Measurements from ENCODE around the gene GAPVD1.
A peak's percentile ranks its signal among the peaks of the same experiment; 100 is the strongest.

GAPVD1 gene

DNA sequence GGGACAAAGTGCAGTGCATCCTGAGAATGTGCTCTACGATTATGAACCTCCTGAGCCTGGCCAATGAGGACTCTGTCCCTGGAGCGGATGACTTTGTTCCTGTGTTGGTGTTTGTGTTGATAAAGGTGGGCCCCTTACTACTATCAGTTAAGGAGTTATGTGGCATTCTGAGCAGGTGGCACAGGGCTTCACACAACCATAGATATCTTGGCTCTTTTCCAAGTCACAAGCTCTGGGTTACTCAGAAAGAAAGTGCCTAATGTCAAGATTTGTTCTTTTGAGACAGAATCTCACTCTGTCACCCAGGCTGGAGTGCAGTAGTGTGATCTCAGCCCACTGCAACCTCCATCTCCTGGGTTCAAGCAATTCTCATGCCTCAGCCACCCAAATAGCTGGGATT, 99.0 kb downstream of the GAPVD1 start:
- TF ChIP-seq Cebpa-rat (IDR thresholded peaks at IDR 0.05) = no peak
- peaks cover 96 to 100% (median 100%) of the 10 kb centered on the region in 11 experiments for H3K36me3 ChIP-seq
- no peak overlapping the region for H3K27ac ChIP-seq

DNA sequence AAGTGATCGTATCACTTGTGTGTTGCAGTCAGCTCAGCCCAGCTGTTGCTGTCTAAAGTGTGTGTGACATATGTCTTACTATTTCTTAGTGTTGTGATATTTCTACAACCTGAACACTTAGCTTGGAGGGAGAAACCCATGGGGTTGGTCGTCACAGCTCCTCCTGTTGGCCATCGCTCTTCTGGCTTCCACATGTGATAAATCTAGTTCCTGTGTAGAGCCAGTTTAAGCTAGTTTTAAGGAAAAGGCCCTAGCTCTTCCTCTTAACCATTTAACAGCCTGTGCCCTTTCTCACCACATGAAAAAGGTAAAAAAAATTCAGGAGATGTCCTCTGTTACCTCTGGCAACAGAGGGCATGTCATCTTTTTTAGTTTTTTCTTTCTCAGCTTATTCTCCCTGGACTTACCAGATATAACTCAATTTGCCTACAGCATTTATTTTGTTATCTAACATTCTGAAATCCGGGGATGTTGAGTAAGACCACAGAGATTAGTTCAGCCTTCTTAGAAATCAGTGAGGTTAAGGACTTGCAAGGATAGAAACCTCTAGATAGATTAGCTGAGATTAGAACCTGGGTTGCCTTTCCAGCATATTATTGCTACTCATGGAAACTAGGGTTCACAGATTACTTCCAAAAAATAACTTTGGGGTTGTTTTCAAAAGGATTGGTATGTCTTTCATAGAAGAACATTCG, 100.4 kb downstream of the GAPVD1 start:
- Histone ChIP-seq H3K4me2 (no peak overlapping the region), H3K27ac (peak overlapping the region in 1 of 11 experiments; percentile 6; a peak in 1 of 22 replicates), H4K20me1 (peaks cover 0 to 19% (median 0%) of the 10 kb centered on the region in 11 experiments; a peak in 3 of 22 replicates), H3K9me3 (replicated peaks in 1 of 11) (no peaks in the 10 kb centered on the region), H3K36me3 (peaks cover 82 to 100% (median 97%) of the 10 kb centered on the region in 11 experiments), H3K27me3 (no peaks in the 10 kb centered on the region), H3K9ac (peak overlapping the region in 1 of 11 experiments; percentile 11; a peak in 1 of 22 replicates), H3K4me1 (peaks cover 0 to 13% (median 0%) of the 10 kb centered on the region in 10 experiments; a peak in 3 of 20 replicates), H3K4me3 (no peak overlapping the region)
- no peak for TF ChIP-seq Cebpa-rat (IDR thresholded peaks at IDR 0.05)

More for the DNA sequence above, 99.0 kb downstream of the GAPVD1 start:
- Histone ChIP-seq H3K4me3 (no peak overlapping the region), H4K20me1 (peaks cover 0 to 19% (median 0%) of the 10 kb centered on the region in 11 experiments; a peak in 4 of 22 replicates), H3K27me3 (no peaks in the 10 kb centered on the region), H3K9me3 (replicated peaks in 1 of 11) (no peaks in the 10 kb centered on the region), H3K4me1 (peaks cover 0 to 5% (median 0%) of the 10 kb centered on the region in 10 experiments; a peak in 1 of 20 replicates), H3K9ac (no peak overlapping the region), H3K4me2 (no peak overlapping the region)

DNA sequence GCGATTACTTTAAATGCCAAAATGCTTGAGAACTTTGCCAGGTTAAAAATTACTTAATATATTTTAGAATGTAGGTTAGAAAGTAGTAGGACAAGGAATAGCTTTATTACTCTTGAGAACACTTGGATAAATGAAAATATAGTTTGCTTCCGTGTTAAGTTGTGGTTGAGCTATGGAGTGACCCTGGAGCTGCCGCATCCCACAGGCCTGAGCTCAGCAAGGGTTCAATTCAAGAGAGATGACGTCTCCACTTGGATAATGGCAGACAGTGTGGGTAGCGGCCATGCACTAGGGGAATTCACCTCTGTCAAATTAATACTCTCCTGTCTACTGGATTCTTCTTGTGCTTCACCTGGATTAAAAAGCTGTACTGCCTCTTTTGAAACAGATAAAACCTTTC, 105.0 kb downstream of the GAPVD1 start:
- peaks cover 0 to 11% (median 0%) of the 10 kb centered on the region in 10 experiments; a peak in 3 of 20 replicates for H3K4me1 ChIP-seq
- H3K36me3 ChIP-seq = peaks cover 47 to 80% (median 69%) of the 10 kb centered on the region in 11 experiments
- H3K27me3 ChIP-seq = no peaks in the 10 kb centered on the region
- H3K4me3 ChIP-seq = no peak overlapping the region
- H3K4me2 ChIP-seq = no peak overlapping the region
- TF ChIP-seq Cebpa-rat (IDR thresholded peaks at IDR 0.05) = no peak
- no peak overlapping the region for H3K27ac ChIP-seq
- no peak overlapping the region for H3K9ac ChIP-seq
- H4K20me1 ChIP-seq = peaks cover 0 to 16% (median 0%) of the 10 kb centered on the region in 11 experiments; a peak in 2 of 22 replicates
- no peaks in the 10 kb centered on the region for H3K9me3 ChIP-seq (replicated peaks in 1 of 11)

DNA sequence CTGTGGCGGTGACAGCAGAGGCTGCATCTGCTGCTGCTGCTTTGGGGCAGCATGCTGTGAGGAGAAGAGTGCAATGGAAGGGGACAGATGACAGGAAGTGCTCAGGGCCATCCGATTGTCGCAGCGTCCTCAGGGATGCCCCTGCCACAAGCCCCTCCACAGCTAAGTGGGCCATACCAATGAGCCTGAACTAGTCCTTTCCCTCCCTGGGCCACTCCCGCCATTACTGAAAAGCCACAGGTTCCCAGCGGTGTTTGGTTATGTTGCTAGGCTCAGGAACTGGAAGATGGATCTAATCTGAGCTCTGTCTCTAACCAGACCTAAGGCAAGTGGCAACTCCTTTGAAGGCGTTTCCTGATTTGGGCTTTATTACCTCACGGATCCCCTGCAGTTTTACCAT, 109.2 kb downstream of the GAPVD1 start:
- Histone ChIP-seq H3K9ac (no peak overlapping the region), H3K27me3 (no peaks in the 10 kb centered on the region), H4K20me1 (peaks cover 0 to 21% (median 0%) of the 10 kb centered on the region in 11 experiments; a peak in 5 of 22 replicates), H3K4me2 (no peak overlapping the region), H3K27ac (peak overlapping the region in 1 of 11 experiments; percentile 8; a peak in 1 of 22 replicates), H3K4me3 (no peak overlapping the region), H3K4me1 (peaks cover 0 to 12% (median 5%) of the 10 kb centered on the region in 10 experiments; a peak in 8 of 20 replicates), H3K9me3 (replicated peaks in 1 of 11) (no peaks in the 10 kb centered on the region), H3K36me3 (peaks cover 11 to 38% (median 27%) of the 10 kb centered on the region in 11 experiments; a peak in 21 of 22 replicates)
- no peak for TF ChIP-seq Cebpa-rat (IDR thresholded peaks at IDR 0.05)

DNA sequence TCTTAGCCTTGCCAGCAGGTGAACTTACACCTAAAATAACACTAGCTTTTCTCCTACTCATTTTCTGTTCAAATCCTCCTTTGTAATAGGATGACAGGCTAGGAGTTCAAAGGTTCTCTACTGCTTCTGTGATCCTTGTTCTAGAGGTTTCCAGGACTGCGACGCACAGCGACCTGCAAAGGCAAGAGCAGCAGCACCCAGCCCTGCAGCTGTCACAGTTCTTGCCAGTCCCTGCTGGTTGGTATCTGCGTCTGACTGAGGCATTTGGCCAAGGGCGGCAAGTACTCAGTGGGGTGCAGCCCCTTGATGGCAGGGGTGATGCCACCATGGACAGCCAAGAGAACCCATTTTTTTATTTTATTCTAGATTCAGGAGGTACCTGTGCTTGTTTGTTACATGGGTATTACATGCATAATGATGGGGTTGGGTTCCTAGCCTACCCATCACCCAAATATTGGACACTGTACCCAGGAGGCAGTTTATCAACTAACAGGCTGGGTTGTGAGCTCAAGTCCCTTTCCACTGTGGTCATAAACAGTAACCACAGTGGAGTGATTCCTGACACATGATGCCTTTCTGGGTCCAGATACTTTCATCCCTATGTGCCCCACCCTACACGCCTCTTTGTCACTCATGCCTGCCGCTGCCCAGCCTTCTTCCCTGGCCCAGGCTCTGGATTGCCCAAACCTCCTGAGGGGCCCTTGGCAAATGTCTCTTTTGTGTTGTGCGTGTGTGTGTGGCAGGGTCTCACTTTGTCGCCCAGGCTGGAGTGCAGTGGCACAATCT, 111.0 kb downstream of the GAPVD1 start:
- Histone ChIP-seq H3K4me1 (peaks cover 0 to 6% (median 4%) of the 10 kb centered on the region in 10 experiments; a peak in 6 of 20 replicates), H3K4me2 (no peak overlapping the region), H4K20me1 (peaks cover 0 to 21% (median 0%) of the 10 kb centered on the region in 11 experiments; a peak in 5 of 22 replicates), H3K36me3 (peaks cover 7 to 20% (median 11%) of the 10 kb centered on the region in 11 experiments; a peak in 18 of 22 replicates), H3K27ac (no peak overlapping the region), H3K9ac (no peak overlapping the region), H3K4me3 (no peak overlapping the region), H3K9me3 (replicated peaks in 1 of 11) (no peaks in the 10 kb centered on the region), H3K27me3 (no peaks in the 10 kb centered on the region)
- TF ChIP-seq Cebpa-rat (IDR thresholded peaks at IDR 0.05) = no peak

DNA sequence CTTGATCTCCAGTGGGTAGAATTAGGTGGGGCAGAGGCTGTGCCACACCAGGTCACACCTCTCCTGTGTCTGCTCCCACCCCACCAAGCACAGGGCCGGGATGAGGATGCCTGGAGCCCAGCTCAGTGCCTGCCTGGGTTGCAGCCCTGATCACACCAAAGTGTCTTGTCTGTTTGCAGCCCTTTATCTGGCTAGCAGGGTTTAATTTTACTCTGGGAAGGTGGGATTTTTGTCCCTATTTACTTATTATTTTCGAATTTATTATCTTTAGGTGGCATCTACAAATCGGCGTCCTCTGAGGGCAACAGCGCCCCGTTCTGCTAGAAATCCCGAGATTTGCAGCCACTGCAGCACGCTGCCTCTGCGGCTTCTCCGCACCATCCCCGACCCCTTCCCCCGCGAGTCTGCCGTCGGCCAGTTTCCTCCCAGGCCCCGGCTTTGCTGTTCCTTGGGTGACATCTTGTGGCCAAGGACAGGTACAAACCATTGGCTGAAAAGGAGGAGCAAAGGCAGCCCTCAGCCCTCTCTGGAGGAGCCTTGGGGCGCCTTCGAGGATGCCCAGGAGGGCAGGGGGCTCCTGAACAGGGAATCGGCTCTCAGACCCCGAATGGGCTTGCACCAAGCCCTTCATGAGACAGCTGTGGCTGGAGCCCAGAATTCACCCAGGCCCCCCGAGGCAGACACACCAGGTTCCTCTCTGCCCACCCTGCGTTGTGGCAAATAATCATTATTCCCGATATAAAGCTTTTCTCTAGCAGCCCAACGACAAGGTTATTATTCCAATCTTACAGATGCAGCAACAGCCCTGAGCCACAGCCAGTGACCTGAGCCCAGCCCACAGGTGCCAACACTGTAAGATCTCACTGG, 113.0 kb downstream of the GAPVD1 start:
- H3K36me3 ChIP-seq = peaks cover 0 to 1% (median 0%) of the 10 kb centered on the region in 11 experiments; a peak in 1 of 22 replicates
- peak overlapping the region in 8 of 11 experiments; percentile 22 to 55 (median 42); a peak in 11 of 22 replicates for H3K9ac ChIP-seq
- no peaks in the 10 kb centered on the region for H3K9me3 ChIP-seq (replicated peaks in 1 of 11)
- no peaks in the 10 kb centered on the region for H3K27me3 ChIP-seq
- H3K4me1 ChIP-seq = peaks cover 0 to 6% (median 4%) of the 10 kb centered on the region in 10 experiments; a peak in 6 of 20 replicates
- peaks cover 0 to 21% (median 0%) of the 10 kb centered on the region in 11 experiments; a peak in 5 of 22 replicates for H4K20me1 ChIP-seq
- H3K4me2 ChIP-seq = peak overlapping the region; percentile 61 to 95 (median 74)
- H3K4me3 ChIP-seq = peak overlapping the region in 4 of 10 experiments; percentile 39 to 55 (median 46); a peak in 7 of 20 replicates
- no peak for TF ChIP-seq Cebpa-rat (IDR thresholded peaks at IDR 0.05)
- H3K27ac ChIP-seq = no peak overlapping the region

DNA sequence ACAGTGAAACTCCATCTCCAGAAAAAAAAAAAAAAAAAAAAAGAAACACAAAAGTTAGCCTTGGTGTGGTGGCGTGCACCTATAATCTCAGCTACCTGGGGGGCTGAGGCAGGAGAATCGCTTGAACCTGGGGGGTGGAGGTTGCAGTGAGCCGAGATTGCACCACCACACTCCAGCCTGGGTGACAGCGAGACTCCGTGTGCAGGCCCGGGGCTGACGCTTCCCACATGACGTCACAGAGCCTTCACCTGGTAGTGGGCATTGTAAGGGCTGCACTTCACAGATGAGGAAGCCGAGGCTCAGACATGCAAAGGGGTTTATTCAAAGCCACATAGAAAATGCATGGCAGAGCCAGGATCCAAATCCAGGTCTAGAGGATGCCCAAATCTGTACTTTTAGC, 114.2 kb downstream of the GAPVD1 start:
- Histone ChIP-seq H3K4me3 (no peak overlapping the region), H3K27ac (no peak overlapping the region), H3K36me3 (no peaks in the 10 kb centered on the region), H3K4me1 (peaks cover 0 to 6% (median 4%) of the 10 kb centered on the region in 10 experiments; a peak in 6 of 20 replicates), H3K9me3 (replicated peaks in 1 of 11) (no peaks in the 10 kb centered on the region), H3K4me2 (no peak overlapping the region), H3K9ac (no peak overlapping the region), H3K27me3 (no peaks in the 10 kb centered on the region), H4K20me1 (peaks cover 0 to 16% (median 0%) of the 10 kb centered on the region in 11 experiments; a peak in 5 of 22 replicates)
- TF ChIP-seq Cebpa-rat (IDR thresholded peaks at IDR 0.05) = no peak
